HepG2 (cell line): ENCODE results near the gene HLF. TPM values are rescaled to one million over a fixed set of nuclear protein-coding genes. Genes with fewer than 3 reads are reported as not detected.

ENCODE experiments used
- ATAC-seq: fragments of 200-7000 bp; cut with Tn5 transposase; 3 replicates; pipeline ENCODE4 v1.9.1; 2020; ENCODE audit warnings: mild to moderate bottlenecking, moderate library complexity
- BruUV-seq: library from RNA; stranded (reverse); fragments of 400-500 nt; replicated peaks from 2 replicates; lab custom pipeline; 2021; lab: Mats Ljungman, UMichigan
- CTCF ChIA-PET: fragments of 300-600 bp; formaldehyde crosslinking; extraction: SDS; loops from one replicate; lab custom pipeline; 2021; ENCODE audit warnings: low total read pairs, inconsistent platforms, low intra/inter-chr PET ratio; lab: Yijun Ruan, JAX
- POLR2A ChIA-PET: fragments of 350-600 bp; sonication (Branson Sonifier 250); formaldehyde crosslinking; loops from one replicate; lab custom pipeline; 2020; ENCODE audit warnings: antibody characterized with exemption, inconsistent platforms; lab: Yijun Ruan, JAX
- DNase-seq: peaks from one replicate; pipeline ENCODE4 v3.0.0-alpha.2; 2015; ENCODE audit warnings: low spot score
- FAIRE-seq: peaks from 3 replicates; lab custom pipeline; 2011; peaks lifted over from hg19 to GRCh38; lab: Jason Lieb, UNC
- H2AFZ ChIP-seq: one replicate; pipeline ENCODE4 v1.6.1; 2011; ENCODE audit warnings: low read length, inconsistent platforms
- H3K27ac ChIP-seq: fragments of 300-600 bp; 3 replicates; pipeline ENCODE4 v1.8.0; 2011; ENCODE audit warnings: mixed run types, mild to moderate bottlenecking, mixed read lengths, low read length, inconsistent platforms; ENCODE audit not compliant: insufficient read depth; ENCODE audit errors: extremely low read length
- H3K27me3 ChIP-seq, 2 experiments: fragments of 200-600 bp in 1 of 2; 2 replicates in 1 of 2; 3 replicates in 1 of 2; pipeline versions ENCODE4 v1.6.0 to v1.8.0; 2011; ENCODE audit warnings: low read length in 2 of 2, mild to moderate bottlenecking in 2 of 2, moderate library complexity in 2 of 2, inconsistent platforms in 1 of 2; ENCODE audit not compliant: insufficient read depth in 2 of 2, control insufficient read depth in 1 of 2
- H3K36me3 ChIP-seq, 2 experiments: fragments of 200-600 bp in 1 of 2; replicated peaks in 1 of 2; 2 replicates in 1 of 2; 3 replicates in 1 of 2; pipeline versions ENCODE4 v1.5.1 to v1.8.0; 2011; ENCODE audit warnings: low read length in 2 of 2, inconsistent platforms in 1 of 2; ENCODE audit not compliant: insufficient read depth in 2 of 2, control insufficient read depth in 1 of 2
- H3K4me1 ChIP-seq: 2 replicates; pipeline ENCODE4 v1.5.1; 2012; ENCODE audit warnings: low read length, inconsistent platforms; ENCODE audit not compliant: insufficient read depth
- H3K4me2 ChIP-seq: 2 replicates; pipeline ENCODE4 v1.6.0; 2011; ENCODE audit warnings: low read depth, low read length, inconsistent platforms
- H3K4me3 ChIP-seq, 3 experiments: fragments of 200-600 bp in 1 of 3; sonication (generic), shearing (Covaris generic) in 1 of 3; replicated peaks in 1 of 3; 2 replicates each; pipeline ENCODE4 v1.5.1; 2011 to 2016; ENCODE audit warnings: low read length in 3 of 3, inconsistent platforms in 2 of 3, low read depth in 2 of 3, mild to moderate bottlenecking in 2 of 3, control low read depth in 1 of 3, mixed read lengths in 1 of 3; ENCODE audit not compliant: insufficient read depth in 1 of 3
- H3K79me2 ChIP-seq: one replicate; pipeline ENCODE4 v1.6.1; 2011; ENCODE audit warnings: low read length, inconsistent platforms; ENCODE audit not compliant: insufficient read depth
- H3K9ac ChIP-seq: 2 replicates; pipeline ENCODE4 v1.6.0; 2011; ENCODE audit warnings: mild to moderate bottlenecking, low read depth, low read length, inconsistent platforms; ENCODE audit not compliant: insufficient read depth
- H3K9me3 ChIP-seq: 2 replicates; pipeline ENCODE4 v1.5.1; 2012; ENCODE audit warnings: mild to moderate bottlenecking, low read length
- H4K20me1 ChIP-seq: 2 replicates; pipeline ENCODE4 v1.6.0; 2011; ENCODE audit warnings: inconsistent platforms, mild to moderate bottlenecking, low read length, moderate library complexity; ENCODE audit not compliant: insufficient read depth
- CAMTA2 ChIP-seq: sonication (generic); formaldehyde crosslinking; IDR thresholded peaks from 2 replicates; pipeline ENCODE4 v1.4.0; 2020; ENCODE audit warnings: mild to moderate bottlenecking, missing genetic modification reagents, borderline replicate concordance
- E2F5 ChIP-seq: sonication (generic); formaldehyde crosslinking; conservative IDR thresholded peaks from 2 replicates; pipeline ENCODE4 v1.4.0; 2020; ENCODE audit warnings: missing genetic modification reagents
- HMGA1 ChIP-seq: sonication (generic); formaldehyde crosslinking; conservative IDR thresholded peaks from 2 replicates; pipeline ENCODE4 v1.4.0; 2020; ENCODE audit warnings: missing genetic modification reagents
- IRF1 ChIP-seq: sonication (generic); formaldehyde crosslinking; IDR thresholded peaks from 2 replicates; pipeline ENCODE4 v1.4.0; 2020; ENCODE audit warnings: low read depth, mild to moderate bottlenecking, missing genetic modification reagents
- KDM1A ChIP-seq: IDR thresholded peaks from 2 replicates; pipeline ENCODE4 v1.6.1; 2016; ENCODE audit warnings: missing compliant biosample characterization
- NFKB2 ChIP-seq: sonication (generic); formaldehyde crosslinking; IDR thresholded peaks from 2 replicates; pipeline ENCODE4 v1.4.0; 2020; ENCODE audit warnings: missing genetic modification reagents, borderline replicate concordance
- POLR2AphosphoS5 ChIP-seq: IDR thresholded peaks from 2 replicates; pipeline ENCODE4 v1.6.1; 2012; ENCODE audit warnings: low read depth, low read length
- RXRA ChIP-seq: sonication (generic); formaldehyde crosslinking; IDR thresholded peaks from 2 replicates; pipeline ENCODE4 v1.5.1; 2020; ENCODE audit warnings: missing genetic modification reagents
- TGIF2 ChIP-seq: IDR thresholded peaks from 2 replicates; pipeline ENCODE4 v1.6.1; 2016; ENCODE audit warnings: control low read depth, missing compliant biosample characterization
- ZNF224 ChIP-seq: sonication (generic); formaldehyde crosslinking; IDR thresholded peaks from 2 replicates; pipeline ENCODE4 v1.5.0; 2020; ENCODE audit warnings: mild to moderate bottlenecking, missing genetic modification reagents
- ZNF3 ChIP-seq: IDR thresholded peaks from 2 replicates; pipeline ENCODE4 v1.7.0; 2017; ENCODE audit warnings: inconsistent platforms
- ZNF33B ChIP-seq: sonication (generic); formaldehyde crosslinking; IDR thresholded peaks from 2 replicates; pipeline ENCODE4 v1.5.1; 2020; ENCODE audit warnings: mild to moderate bottlenecking, missing genetic modification reagents
- ZNF660 ChIP-seq: sonication (generic); formaldehyde crosslinking; IDR thresholded peaks from 2 replicates; pipeline ENCODE4 v1.5.1; 2020; ENCODE audit warnings: mild to moderate bottlenecking, low read depth, missing genetic modification reagents, borderline replicate concordance
- ZSCAN30 ChIP-seq: sonication (generic); formaldehyde crosslinking; IDR thresholded peaks from 2 replicates; pipeline ENCODE4 v1.5.0; 2020; ENCODE audit warnings: mild to moderate bottlenecking, missing genetic modification reagents
- ZSCAN31 ChIP-seq: sonication (generic); formaldehyde crosslinking; IDR thresholded peaks from 2 replicates; pipeline ENCODE4 v1.5.0; 2020; ENCODE audit warnings: low read depth, mild to moderate bottlenecking, missing genetic modification reagents
- WGBS: methylation state at CpG from one replicate; pipeline ENCODE4 v1.1.6; 2017; ENCODE audit warnings: low lambda C conversion rate; 5-methylcytosine and 5-hydroxymethylcytosine counted together
- in situ Hi-C: cut with HindIII; loops from 2 replicates; pipeline ENCODE4 v1.10.0; 2017; ENCODE audit warnings: low pct_unique_long_range_greater_than_20kb; ENCODE audit not compliant: extremely low pct_ligation_motif_present
- intact Hi-C: fragments of 100-400 bp; cut with micrococcal nuclease; formaldehyde crosslinking; loops from one replicate; pipeline ENCODE4 v1.10.0; 2022; ENCODE audit not compliant: unreplicated experiment
- polyA plus RNA-seq, 8 experiments: library from polyadenylated mRNA; depleted of rRNA in 3 of 8; stranded (reverse) in 7 of 8; unstranded in 1 of 8; fragments of >200 nt; fragmentation: Illumina TruSeq in 4 of 8; extraction: Trizol in 4 of 8; gene quantifications; 2 replicates each; pipeline versions ENCODE4 v1.2.1 to v1.2.3, GENCODE V29; 2011 to 2016; ENCODE audit warnings: low read depth in 4 of 8, missing spikeins in 1 of 8, mixed read lengths in 1 of 8; ENCODE audit not compliant: insufficient read depth in 1 of 8
- total RNA-seq, 5 experiments: library from RNA; depleted of rRNA; stranded (reverse); fragments of >200 nt; fragmentation: Illumina TruSeq; extraction: Trizol; gene quantifications; 2 replicates each; pipeline ENCODE4 v1.2.3, GENCODE V29; 2016; ENCODE audit warnings: low read depth in 1 of 5
- TF ChIP-seq, protein P1 (sequence below): sonication (generic); formaldehyde crosslinking; IDR thresholded peaks from 2 replicates; pipeline ENCODE4 v1.5.0; 2020; ENCODE audit warnings: mild to moderate bottlenecking, missing genetic modification reagents, borderline replicate concordance
- TF ChIP-seq, protein P2 (sequence below): sonication (generic); formaldehyde crosslinking; IDR thresholded peaks from 2 replicates; pipeline ENCODE4 v1.8.0; 2022; ENCODE audit warnings: missing genetic modification reagents, low read depth, mild to moderate bottlenecking, borderline replicate concordance

HLF gene
- total and polyA plus RNA-seq, 2 of the 13 experiments (the other 11 are each of a cell fraction or from before 2014, with no cell fraction given), result 202 to 346 TPM

DNA sequence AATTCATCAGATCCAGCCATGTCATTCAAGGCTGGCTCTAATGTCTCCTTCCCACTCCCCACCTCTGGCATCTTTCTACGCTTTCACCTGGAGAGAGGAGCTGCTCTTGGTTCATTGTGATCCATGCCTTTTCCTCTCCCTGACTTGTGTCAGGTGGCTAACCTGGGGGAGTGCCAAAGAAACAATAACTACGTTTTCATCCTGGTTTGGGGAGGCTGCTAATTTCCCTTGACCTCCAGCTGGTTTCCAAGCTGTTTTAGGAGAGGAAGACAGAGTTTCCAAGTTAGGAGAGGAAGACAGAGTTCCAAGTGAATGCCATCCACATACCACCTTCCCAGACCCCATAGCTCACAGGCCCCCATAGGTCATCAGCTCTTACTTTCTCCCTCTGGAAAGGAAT, 40.0 kb upstream of the HLF start:
- Histone ChIP-seq H3K4me3 (no peak overlapping the region), H3K4me2 (no peak overlapping the region), H3K36me3 (no peaks in the 10 kb centered on the region), H3K9ac (no peak overlapping the region), H2AFZ (no peak overlapping the region), H3K27me3 (peaks cover 0 to 1% of the 10 kb centered on the region in 2 experiments; a peak in 2 of 5 replicates), H3K9me3 (no peaks in the 10 kb centered on the region), H3K4me1 (peaks cover 5% of the 10 kb centered on the region), H3K79me2 (no peaks in the 10 kb centered on the region), H3K27ac (no peak overlapping the region), H4K20me1 (no peaks in the 10 kb centered on the region)
- FAIRE-seq (no peak), DNase-seq (no peak), ATAC-seq (no peak)
- WGBS, result 49% methylated on average over 2 of the region's 2 CpGs
- BruUV-seq, result no TSS peak
- in situ Hi-C loops (no loop called here), intact Hi-C loops (no loop called here)
- POLR2A ChIA-PET, result no interaction called here
- CTCF ChIA-PET, result no interaction called here
- TF ChIP-seq, protein P1, sequence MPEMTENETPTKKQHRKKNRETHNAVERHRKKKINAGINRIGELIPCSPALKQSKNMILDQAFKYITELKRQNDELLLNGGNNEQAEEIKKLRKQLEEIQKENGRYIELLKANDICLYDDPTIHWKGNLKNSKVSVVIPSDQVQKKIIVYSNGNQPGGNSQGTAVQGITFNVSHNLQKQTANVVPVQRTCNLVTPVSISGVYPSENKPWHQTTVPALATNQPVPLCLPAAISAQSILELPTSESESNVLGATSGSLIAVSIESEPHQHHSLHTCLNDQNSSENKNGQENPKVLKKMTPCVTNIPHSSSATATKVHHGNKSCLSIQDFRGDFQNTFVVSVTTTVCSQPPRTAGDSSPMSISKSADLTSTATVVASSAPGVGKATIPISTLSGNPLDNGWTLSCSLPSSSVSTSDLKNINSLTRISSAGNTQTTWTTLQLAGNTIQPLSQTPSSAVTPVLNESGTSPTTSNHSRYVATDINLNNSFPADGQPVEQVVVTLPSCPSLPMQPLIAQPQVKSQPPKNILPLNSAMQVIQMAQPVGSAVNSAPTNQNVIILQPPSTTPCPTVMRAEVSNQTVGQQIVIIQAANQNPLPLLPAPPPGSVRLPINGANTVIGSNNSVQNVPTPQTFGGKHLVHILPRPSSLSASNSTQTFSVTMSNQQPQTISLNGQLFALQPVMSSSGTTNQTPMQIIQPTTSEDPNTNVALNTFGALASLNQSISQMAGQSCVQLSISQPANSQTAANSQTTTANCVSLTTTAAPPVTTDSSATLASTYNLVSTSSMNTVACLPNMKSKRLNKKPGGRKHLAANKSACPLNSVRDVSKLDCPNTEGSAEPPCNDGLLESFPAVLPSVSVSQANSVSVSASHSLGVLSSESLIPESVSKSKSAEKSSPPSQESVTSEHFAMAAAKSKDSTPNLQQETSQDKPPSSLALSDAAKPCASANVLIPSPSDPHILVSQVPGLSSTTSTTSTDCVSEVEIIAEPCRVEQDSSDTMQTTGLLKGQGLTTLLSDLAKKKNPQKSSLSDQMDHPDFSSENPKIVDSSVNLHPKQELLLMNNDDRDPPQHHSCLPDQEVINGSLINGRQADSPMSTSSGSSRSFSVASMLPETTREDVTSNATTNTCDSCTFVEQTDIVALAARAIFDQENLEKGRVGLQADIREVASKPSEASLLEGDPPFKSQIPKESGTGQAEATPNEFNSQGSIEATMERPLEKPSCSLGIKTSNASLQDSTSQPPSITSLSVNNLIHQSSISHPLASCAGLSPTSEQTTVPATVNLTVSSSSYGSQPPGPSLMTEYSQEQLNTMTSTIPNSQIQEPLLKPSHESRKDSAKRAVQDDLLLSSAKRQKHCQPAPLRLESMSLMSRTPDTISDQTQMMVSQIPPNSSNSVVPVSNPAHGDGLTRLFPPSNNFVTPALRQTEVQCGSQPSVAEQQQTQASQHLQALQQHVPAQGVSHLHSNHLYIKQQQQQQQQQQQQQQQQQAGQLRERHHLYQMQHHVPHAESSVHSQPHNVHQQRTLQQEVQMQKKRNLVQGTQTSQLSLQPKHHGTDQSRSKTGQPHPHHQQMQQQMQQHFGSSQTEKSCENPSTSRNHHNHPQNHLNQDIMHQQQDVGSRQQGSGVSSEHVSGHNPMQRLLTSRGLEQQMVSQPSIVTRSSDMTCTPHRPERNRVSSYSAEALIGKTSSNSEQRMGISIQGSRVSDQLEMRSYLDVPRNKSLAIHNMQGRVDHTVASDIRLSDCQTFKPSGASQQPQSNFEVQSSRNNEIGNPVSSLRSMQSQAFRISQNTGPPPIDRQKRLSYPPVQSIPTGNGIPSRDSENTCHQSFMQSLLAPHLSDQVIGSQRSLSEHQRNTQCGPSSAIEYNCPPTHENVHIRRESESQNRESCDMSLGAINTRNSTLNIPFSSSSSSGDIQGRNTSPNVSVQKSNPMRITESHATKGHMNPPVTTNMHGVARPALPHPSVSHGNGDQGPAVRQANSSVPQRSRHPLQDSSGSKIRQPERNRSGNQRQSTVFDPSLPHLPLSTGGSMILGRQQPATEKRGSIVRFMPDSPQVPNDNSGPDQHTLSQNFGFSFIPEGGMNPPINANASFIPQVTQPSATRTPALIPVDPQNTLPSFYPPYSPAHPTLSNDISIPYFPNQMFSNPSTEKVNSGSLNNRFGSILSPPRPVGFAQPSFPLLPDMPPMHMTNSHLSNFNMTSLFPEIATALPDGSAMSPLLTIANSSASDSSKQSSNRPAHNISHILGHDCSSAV (CRISPR knock-in tag), result no peak
- TF ChIP-seq ZNF33B (CRISPR knock-in tag) (no peak), TGIF2 (no peak), RXRA (CRISPR knock-in tag) (no peak), E2F5 (CRISPR knock-in tag) (no peak), ZNF3 (CRISPR knock-in tag) (no peak), HMGA1 (no peak), NFKB2 (CRISPR knock-in tag) (no peak), ZNF224 (CRISPR knock-in tag) (no peak), POLR2AphosphoS5 (no peak), KDM1A (CRISPR knock-in tag) (no peak), CAMTA2 (no peak), IRF1 (CRISPR knock-in tag) (no peak), ZSCAN30 (CRISPR knock-in tag) (no peak), ZNF660 (no peak), ZSCAN31 (no peak)
- TF ChIP-seq, protein P2, sequence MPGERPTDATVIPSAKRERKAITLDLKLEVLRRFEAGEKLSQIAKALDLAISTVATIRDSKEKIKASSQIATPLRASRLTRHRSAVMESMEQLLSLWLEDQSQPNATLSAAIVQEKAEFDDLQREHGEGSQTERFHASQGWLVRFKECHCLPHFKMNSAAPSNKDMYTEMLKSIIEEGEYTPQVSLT (CRISPR knock-in tag), result no peak
